HG03039 (cell line): Measurements from ENCODE around the gene ANXA6.

ENCODE experiments used
- ATAC-seq: cut with Tn5 transposase; IDR thresholded peaks from one replicate; pipeline ENCODE4 v1.9.1; 2021; ENCODE audit warnings: mild to moderate bottlenecking, moderate library complexity; ENCODE audit not compliant: unreplicated experiment

The ANXA6 gene

GRCh38 chr5:151154931-151155774, 2.4 kb downstream of the ANXA6 start:
- no peak for ATAC-seq

DNA sequence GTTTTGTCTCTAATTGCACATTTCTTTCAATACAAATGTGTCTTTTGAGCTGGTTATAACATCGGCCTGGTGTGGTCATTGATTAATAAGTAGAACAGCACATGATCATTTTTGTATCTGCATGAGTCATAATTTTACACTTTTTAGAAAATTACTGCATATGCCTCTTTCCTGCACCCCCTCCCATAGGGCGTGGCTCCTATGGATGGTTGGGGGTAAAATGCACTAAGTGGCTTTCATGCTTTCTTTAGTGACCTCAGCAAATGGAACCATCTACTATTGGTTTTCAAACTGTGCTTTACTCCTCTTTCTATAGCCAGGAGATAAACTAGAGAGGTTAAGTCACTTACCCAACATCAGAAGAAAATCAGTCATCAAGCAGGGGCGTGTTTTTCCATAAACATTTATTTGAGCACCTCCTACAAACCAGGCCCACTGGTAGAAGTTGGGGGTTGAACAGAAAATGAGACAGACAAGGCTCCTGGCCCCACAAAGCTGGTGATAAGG, 3.8 kb downstream of the ANXA6 start:
- no peak for ATAC-seq

GRCh38 chr5:151153300-151153699, 4.3 kb downstream of the ANXA6 start:
- ATAC-seq = no peak

DNA sequence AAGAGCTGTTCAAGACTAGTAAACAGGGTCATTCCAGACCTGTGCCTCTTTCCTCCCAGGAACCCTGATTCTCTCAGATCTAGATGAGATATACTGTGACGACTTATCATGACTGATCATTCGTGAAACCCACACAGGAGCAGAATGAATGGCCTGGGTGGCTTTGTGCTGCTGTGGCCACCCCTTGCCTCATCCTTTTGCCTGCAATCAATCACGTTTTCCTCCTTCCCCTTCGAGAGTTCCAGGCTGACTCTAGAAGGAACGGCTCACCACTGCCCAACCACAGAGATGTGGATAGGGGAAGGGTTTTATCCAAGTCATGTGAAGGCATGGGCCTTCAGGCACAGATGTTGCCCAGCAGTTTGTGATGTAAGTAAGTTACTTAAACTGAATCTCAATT, 5.8 kb downstream of the ANXA6 start:
- ATAC-seq = peak; percentile 42

- ATAC-seq = no peak
Measured at GRCh38 chr5:151151263-151151660, 6.3 kb downstream of the ANXA6 start.

DNA sequence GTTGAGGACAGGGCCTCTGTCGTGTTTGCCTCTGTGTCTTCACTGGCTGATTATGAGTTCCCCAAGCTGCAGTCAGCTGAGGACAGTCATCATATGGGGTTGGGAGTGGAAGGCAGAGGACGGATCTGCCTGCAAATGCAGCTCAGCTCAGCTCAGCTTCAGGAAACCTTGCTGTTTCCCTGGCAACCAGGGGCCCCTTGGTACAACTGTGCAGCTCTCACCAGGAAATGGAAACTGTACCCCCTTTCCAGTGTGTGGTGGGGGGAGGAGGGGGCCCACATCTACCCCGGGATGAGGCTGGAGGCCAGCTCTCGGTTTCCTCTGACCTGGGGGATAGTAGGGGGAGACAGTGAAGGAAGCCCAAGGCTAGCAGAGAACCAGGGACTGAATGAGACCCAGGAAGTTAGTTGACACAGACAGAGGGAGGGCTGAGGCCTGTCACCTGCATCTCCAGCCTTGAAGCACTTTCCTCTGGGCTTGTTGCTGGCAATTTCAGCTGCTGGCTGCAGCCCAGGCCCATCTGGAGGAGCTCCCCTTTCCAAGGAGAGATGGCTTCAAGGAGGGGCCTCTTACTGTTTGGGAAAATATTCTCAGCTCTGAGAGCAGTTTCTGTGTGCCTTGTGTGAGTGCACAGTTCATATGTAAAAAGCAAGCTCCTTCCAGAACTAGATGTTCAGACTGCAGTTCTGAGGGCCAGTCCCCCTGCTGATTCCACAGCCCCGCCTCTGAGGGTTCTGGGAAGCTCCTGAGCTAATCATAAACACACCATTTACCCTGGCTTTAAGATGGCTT, 6.9 kb downstream of the ANXA6 start:
- ATAC-seq = peak; percentile 36

- ATAC-seq = no peak
Measured at GRCh38 chr5:151148583-151148982, 9.0 kb downstream of the ANXA6 start.

DNA sequence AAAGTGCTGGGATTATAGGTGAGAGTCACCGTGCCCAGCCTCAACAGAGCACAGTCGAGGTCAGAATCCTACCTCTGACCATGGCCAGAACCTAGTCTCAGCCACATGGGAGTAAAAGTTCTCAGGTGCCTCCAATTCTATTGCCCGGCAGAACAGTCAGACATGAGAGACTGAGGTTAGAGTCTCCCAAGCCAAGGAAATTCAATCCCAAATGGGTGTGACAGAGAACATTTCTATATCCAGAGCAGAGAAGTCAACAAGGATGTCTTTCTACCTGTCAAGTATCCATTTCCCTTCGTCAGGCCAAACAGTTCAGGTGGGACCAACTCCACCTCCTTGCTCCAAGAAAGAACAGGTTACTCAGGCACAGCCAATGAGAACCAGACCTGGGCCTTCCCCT, 10.5 kb downstream of the ANXA6 start:
- ATAC-seq = no peak

DNA sequence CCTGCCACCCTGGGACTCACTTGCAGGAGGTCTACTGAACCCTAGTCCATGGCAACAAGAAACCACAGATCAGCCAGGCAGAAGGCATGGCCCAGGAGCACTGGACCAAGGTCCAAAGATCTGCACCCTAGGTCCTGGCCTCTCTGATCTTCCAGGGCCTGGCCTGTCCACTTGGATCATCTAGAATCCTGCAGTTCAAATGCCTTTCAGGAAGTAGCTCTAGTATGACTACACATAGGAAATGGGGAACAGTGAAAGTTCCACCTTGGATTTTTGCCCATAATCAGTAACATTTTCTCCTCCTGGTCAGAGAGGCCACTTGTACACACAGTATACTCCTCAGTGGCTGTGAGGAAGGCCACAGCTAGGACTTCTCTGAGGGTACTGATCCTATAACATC, 11.5 kb downstream of the ANXA6 start:
- ATAC-seq = no peak

DNA sequence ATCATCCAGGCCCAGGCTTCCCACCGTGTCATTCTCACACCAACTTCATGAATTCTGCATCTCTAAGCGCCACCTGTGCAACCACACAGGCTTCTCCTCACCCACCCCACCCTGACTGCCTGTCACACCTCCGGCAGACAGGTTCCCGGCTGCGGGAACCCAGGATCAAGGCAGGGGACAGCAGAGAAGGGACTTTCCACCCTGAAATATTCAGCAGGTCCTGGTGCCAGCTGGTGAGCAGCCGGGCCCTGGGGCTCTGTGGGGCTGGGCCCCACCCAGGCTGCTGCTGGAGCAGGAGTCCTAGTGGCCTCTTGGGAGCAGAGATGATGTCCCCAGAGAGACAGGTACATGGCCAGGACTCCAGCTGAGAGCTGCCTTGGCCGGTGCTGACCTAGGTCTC, 12.7 kb downstream of the ANXA6 start:
- ATAC-seq = no peak

GRCh38 chr5:151144275-151144674, 13.3 kb downstream of the ANXA6 start:
- ATAC-seq = no peak

GRCh38 chr5:151143645-151144044, 13.9 kb downstream of the ANXA6 start:
- no peak for ATAC-seq

- no peak for ATAC-seq
Measured at GRCh38 chr5:151142933-151143332, 14.6 kb downstream of the ANXA6 start.

GRCh38 chr5:151141535-151141934, 16.0 kb downstream of the ANXA6 start:
- ATAC-seq = peak; percentile 77

GRCh38 chr5:151140686-151141459, 16.7 kb downstream of the ANXA6 start:
- no peak for ATAC-seq

DNA sequence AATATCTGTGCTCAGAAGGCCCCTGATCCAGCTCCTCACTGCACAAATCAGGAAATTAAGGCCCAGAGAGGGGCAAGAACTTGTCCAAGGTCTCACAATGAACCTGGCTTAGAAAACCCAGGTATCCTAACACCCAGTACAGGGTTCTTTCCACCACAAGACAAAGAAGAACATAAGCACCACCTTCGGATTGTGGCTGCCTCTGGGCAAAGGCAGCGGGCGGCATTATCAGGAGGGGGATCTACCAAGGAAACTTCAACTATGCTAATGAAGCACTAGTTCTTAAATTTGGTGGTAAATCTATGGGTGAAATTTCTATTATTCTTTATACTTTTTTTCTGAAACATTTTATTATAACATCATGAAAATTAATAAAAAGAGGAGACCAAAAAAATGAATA, 17.9 kb downstream of the ANXA6 start:
- no peak for ATAC-seq

GRCh38 chr5:151139015-151139414, 18.6 kb downstream of the ANXA6 start:
- ATAC-seq = no peak

DNA sequence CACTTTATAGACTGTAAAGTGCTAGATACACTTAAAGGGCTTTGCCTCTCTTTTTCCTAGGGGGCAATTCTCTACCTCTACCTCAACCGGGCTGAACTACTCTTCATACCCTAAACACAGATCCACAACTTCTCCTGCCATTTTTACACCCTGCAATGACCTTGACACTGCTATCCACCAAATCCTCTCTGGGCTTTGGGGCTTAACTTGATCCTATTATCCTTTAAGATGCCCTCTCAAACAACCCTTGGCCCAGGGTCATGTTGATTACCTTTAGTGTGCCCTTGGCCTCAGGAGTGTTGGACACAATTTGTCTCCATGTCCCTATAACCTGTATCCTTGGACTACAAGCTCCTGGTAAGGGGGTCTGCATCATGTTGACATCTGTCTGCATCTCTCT, 19.5 kb downstream of the ANXA6 start:
- ATAC-seq = no peak

- ATAC-seq = no peak
Measured at GRCh38 chr5:151137067-151137825, 20.3 kb downstream of the ANXA6 start.

DNA sequence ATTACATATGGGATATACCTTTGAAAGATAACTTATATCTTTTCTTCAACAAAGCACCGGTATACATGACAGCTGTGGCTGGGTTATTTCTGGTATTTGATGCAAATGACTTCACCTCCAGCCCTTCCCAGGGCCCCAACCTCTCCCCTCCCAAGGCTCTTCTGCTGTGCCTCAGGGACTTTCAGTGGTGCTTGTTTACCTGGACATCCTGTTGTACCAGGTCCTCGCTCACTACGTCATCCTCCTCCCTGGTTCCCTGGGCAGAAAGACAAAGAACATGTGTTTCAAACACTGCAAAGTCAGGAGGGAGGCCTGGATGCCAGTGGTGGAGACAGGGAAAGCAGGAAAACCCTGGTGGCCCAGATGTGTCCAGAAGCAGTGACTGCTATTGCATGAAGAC, 23.4 kb downstream of the ANXA6 start:
- peak; percentile 63 for ATAC-seq
